Liver (tissue), 9 donors: ENCODE measurements around the gene SCP2. TPM values are rescaled to one million over a fixed set of nuclear protein-coding genes. Genes with fewer than 3 reads are reported as not detected.

Experiments used
- DNase-seq: peaks from one replicate; pipeline ENCODE4 v3.0.0-alpha.2; 2017; ENCODE audit warnings: low spot score
- H3K27ac ChIP-seq, 2 donors: one replicate each; pipeline ENCODE4 v1.7.0; 2013; ENCODE audit warnings: inconsistent platforms in 2 of 2, low read length in 2 of 2, control low read depth in 1 of 2, low read depth in 1 of 2, mild to moderate bottlenecking in 1 of 2
- H3K27me3 ChIP-seq, 4 donors: one replicate each; pipeline versions ENCODE4 v1.6.1 to v1.7.0; 2013; ENCODE audit warnings: low read length in 3 of 4, inconsistent platforms in 1 of 4, mild to moderate bottlenecking in 1 of 4, moderate library complexity in 1 of 4; ENCODE audit not compliant: control insufficient read depth in 4 of 4, insufficient read depth in 4 of 4
- H3K36me3 ChIP-seq, 4 donors: one replicate each; pipeline versions ENCODE4 v1.6.1 to v1.7.0; 2013; ENCODE audit warnings: low read length in 3 of 4, mild to moderate bottlenecking in 3 of 4, low read depth in 1 of 4, moderate library complexity in 1 of 4; ENCODE audit not compliant: control insufficient read depth in 4 of 4, insufficient read depth in 3 of 4
- H3K4me1 ChIP-seq, 4 donors: one replicate each; pipeline versions ENCODE4 v1.6.1 to v1.7.0; 2013; ENCODE audit warnings: low read length in 3 of 4, mild to moderate bottlenecking in 3 of 4, moderate library complexity in 1 of 4; ENCODE audit not compliant: control insufficient read depth in 4 of 4, insufficient read depth in 4 of 4
- H3K4me3 ChIP-seq, 3 donors: one replicate each; pipeline versions ENCODE4 v1.6.1 to v1.7.0; 2013; ENCODE audit warnings: low read length in 3 of 3, control low read depth in 1 of 3, low read depth in 1 of 3, mild to moderate bottlenecking in 1 of 3
- H3K9ac ChIP-seq, 2 donors: one replicate each; pipeline ENCODE4 v1.7.0; 2013; ENCODE audit warnings: low read length in 2 of 2, mild to moderate bottlenecking in 2 of 2, moderate library complexity in 2 of 2, control low read depth in 1 of 2, low read depth in 1 of 2
- H3K9me3 ChIP-seq, 4 donors: one replicate each; pipeline versions ENCODE4 v1.6.1 to v1.7.0; 2013; ENCODE audit warnings: low read length in 3 of 4; ENCODE audit not compliant: control insufficient read depth in 4 of 4
- CTCF ChIP-seq: fragments of 150-350 bp; IDR thresholded peaks from 2 replicates; pipeline ENCODE4 v1.5.1; 2017; ENCODE audit warnings: improper control_type of control experiment, low read depth, low read length; ENCODE audit not compliant: missing input control
- EGR1 ChIP-seq, 2 donors: IDR thresholded peaks; 2 replicates each; pipeline ENCODE4 v1.6.1; 2016 to 2018; ENCODE audit warnings: antibody characterized with exemption in 2 of 2, low read depth in 2 of 2
- FOXA1 ChIP-seq: IDR thresholded peaks from 2 replicates; pipeline ENCODE4 v1.6.1; 2016; ENCODE audit warnings: antibody characterized with exemption
- FOXA2 ChIP-seq: IDR thresholded peaks from 2 replicates; pipeline ENCODE4 v1.6.1; 2016; ENCODE audit warnings: antibody characterized with exemption
- GABPA ChIP-seq, 2 donors: IDR thresholded peaks in 1 of 2; conservative IDR thresholded peaks in 1 of 2; 2 replicates each; pipeline ENCODE4 v1.6.1; 2016; ENCODE audit warnings: antibody characterized with exemption in 2 of 2, mild to moderate bottlenecking in 1 of 2, moderate library complexity in 1 of 2
- HNF4A ChIP-seq, 2 donors: conservative IDR thresholded peaks; 2 replicates each; pipeline ENCODE4 v1.6.1; 2016; ENCODE audit warnings: antibody characterized with exemption in 2 of 2, mild to moderate bottlenecking in 2 of 2
- HNF4G ChIP-seq: IDR thresholded peaks from 2 replicates; pipeline ENCODE4 v1.6.1; 2016; ENCODE audit warnings: antibody characterized with exemption
- JUND ChIP-seq, 2 donors: IDR thresholded peaks; 2 replicates each; pipeline ENCODE4 v1.6.1; 2016; ENCODE audit warnings: antibody characterized with exemption in 2 of 2
- NR2F2 ChIP-seq: IDR thresholded peaks from 2 replicates; pipeline ENCODE4 v1.6.1; 2016; ENCODE audit warnings: antibody characterized with exemption
- RAD21 ChIP-seq, 2 donors: IDR thresholded peaks; 2 replicates each; pipeline ENCODE4 v1.6.1; 2016; ENCODE audit warnings: antibody characterized with exemption in 2 of 2, mild to moderate bottlenecking in 2 of 2
- RXRA ChIP-seq, 2 donors: IDR thresholded peaks; 2 replicates each; pipeline ENCODE4 v1.6.1; 2017 to 2018; ENCODE audit warnings: antibody characterized with exemption in 2 of 2, mild to moderate bottlenecking in 1 of 2
- SP1 ChIP-seq: IDR thresholded peaks from 2 replicates; pipeline ENCODE4 v1.6.1; 2018; ENCODE audit warnings: antibody characterized with exemption, mild to moderate bottlenecking
- TAF1 ChIP-seq: conservative IDR thresholded peaks from 2 replicates; pipeline ENCODE4 v1.6.1; 2016; ENCODE audit warnings: antibody characterized with exemption, mild to moderate bottlenecking
- YY1 ChIP-seq: IDR thresholded peaks from 2 replicates; pipeline ENCODE4 v1.6.1; 2016; ENCODE audit warnings: antibody characterized with exemption, mild to moderate bottlenecking
- ZBTB33 ChIP-seq: IDR thresholded peaks from 2 replicates; pipeline ENCODE4 v1.6.1; 2016; ENCODE audit warnings: antibody characterized with exemption
- WGBS: extraction: QIAGEN DNeasy Blood & Tissue Kit; methylation state at CpG from one replicate; pipeline ENCODE4 v1.1.7; 2013; 5-methylcytosine and 5-hydroxymethylcytosine counted together
- polyA plus RNA-seq, 2 donors: library from polyadenylated mRNA; stranded (reverse) in 1 of 2; unstranded in 1 of 2; fragments of 200-250 nt in 1 of 2; fragments of >200 nt in 1 of 2; fragmentation: Nextera tagmentation in 1 of 2; extraction: Ambion mirVana in 1 of 2; gene quantifications; one replicate each; pipeline versions ENCODE4 v1.2.1 to v1.2.3, GENCODE V29; 2013 to 2015
- total RNA-seq, 2 donors: library from RNA; depleted of rRNA; stranded (reverse); fragments of >200 nt; gene quantifications; one replicate each; pipeline ENCODE4 v1.2.3, GENCODE V29; 2014
- TF ChIP-seq, protein P1 (sequence below): IDR thresholded peaks from 2 replicates; pipeline ENCODE4 v1.6.1; 2016; ENCODE audit warnings: antibody characterized with exemption
- TF ChIP-seq, protein P2 (sequence below): IDR thresholded peaks from 2 replicates; pipeline ENCODE4 v1.6.1; 2016; ENCODE audit warnings: antibody characterized with exemption
- TF ChIP-seq, protein P3 (sequence below): IDR thresholded peaks from 2 replicates; pipeline ENCODE4 v1.6.1; 2016; ENCODE audit warnings: antibody characterized with exemption, mild to moderate bottlenecking
- donor health status: healthy.
- donor health status: healthy.
- donor health status: healthy.
- donor health status: healthy.
- donor health status: healthy.

SCP2 gene
- total and polyA plus RNA-seq, 4 donors, result 122 to 811 (median 529) TPM

GRCh38 chr1:52913537-52913936 is 13.5 kb upstream of the SCP2 start:
- no peak overlapping the region for H3K4me3 ChIP-seq
- H3K4me1 ChIP-seq, result peaks cover 17 to 78% (median 62%) of the 10 kb centered on the region in 4 donors
- no peak for DNase-seq
- H3K27me3 ChIP-seq, result no peaks in the 10 kb centered on the region
- WGBS, result 41% methylated on average over 8 of the region's 8 CpGs
- peak overlapping the region in 1 of 2 donors; percentile 57 for H3K9ac ChIP-seq
- H3K36me3 ChIP-seq, result peaks cover 0 to 4% (median 0%) of the 10 kb centered on the region in 4 donors
- no peaks in the 10 kb centered on the region for H3K9me3 ChIP-seq
- H3K27ac ChIP-seq, result peak overlapping the region; percentile 66 to 74
- TF ChIP-seq RAD21 (IDR thresholded peaks at IDR 0.05) (peak; percentile 35 to 50), CTCF (peak; percentile 19), EGR1 (IDR thresholded peaks at IDR 0.05; ENCODE audit: low read depth in 2 of 2) (no peak)

GRCh38 chr1:52914463-52914862 is 12.6 kb upstream of the SCP2 start:
- TF ChIP-seq TAF1 (no peak), FOXA1 (no peak), JUND (IDR thresholded peaks at IDR 0.05) (no peak), ZBTB33 (no peak), FOXA2 (no peak), HNF4G (no peak), GABPA (IDR thresholded peaks at IDR 0.05 in 1 of 2, conservative IDR thresholded peaks at IDR 0.05 in 1 of 2) (no peak), YY1 (no peak), NR2F2 (no peak), EGR1 (IDR thresholded peaks at IDR 0.05; ENCODE audit: low read depth in 2 of 2) (no peak), CTCF (no peak), RAD21 (IDR thresholded peaks at IDR 0.05) (no peak), RXRA (IDR thresholded peaks at IDR 0.05) (peak; percentile 35 to 61), SP1 (peak; percentile 22), HNF4A (conservative IDR thresholded peaks at IDR 0.05) (peak in 1 of 2 donors; percentile 27)
- TF ChIP-seq, protein P1, sequence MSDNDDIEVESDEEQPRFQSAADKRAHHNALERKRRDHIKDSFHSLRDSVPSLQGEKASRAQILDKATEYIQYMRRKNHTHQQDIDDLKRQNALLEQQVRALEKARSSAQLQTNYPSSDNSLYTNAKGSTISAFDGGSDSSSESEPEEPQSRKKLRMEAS, result no peak
- TF ChIP-seq, protein P2, sequence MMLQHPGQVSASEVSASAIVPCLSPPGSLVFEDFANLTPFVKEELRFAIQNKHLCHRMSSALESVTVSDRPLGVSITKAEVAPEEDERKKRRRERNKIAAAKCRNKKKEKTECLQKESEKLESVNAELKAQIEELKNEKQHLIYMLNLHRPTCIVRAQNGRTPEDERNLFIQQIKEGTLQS, result no peak
- TF ChIP-seq, protein P3, sequence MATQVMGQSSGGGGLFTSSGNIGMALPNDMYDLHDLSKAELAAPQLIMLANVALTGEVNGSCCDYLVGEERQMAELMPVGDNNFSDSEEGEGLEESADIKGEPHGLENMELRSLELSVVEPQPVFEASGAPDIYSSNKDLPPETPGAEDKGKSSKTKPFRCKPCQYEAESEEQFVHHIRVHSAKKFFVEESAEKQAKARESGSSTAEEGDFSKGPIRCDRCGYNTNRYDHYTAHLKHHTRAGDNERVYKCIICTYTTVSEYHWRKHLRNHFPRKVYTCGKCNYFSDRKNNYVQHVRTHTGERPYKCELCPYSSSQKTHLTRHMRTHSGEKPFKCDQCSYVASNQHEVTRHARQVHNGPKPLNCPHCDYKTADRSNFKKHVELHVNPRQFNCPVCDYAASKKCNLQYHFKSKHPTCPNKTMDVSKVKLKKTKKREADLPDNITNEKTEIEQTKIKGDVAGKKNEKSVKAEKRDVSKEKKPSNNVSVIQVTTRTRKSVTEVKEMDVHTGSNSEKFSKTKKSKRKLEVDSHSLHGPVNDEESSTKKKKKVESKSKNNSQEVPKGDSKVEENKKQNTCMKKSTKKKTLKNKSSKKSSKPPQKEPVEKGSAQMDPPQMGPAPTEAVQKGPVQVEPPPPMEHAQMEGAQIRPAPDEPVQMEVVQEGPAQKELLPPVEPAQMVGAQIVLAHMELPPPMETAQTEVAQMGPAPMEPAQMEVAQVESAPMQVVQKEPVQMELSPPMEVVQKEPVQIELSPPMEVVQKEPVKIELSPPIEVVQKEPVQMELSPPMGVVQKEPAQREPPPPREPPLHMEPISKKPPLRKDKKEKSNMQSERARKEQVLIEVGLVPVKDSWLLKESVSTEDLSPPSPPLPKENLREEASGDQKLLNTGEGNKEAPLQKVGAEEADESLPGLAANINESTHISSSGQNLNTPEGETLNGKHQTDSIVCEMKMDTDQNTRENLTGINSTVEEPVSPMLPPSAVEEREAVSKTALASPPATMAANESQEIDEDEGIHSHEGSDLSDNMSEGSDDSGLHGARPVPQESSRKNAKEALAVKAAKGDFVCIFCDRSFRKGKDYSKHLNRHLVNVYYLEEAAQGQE, result no peak
- WGBS, result 65% methylated on average over 5 of the region's 5 CpGs
- Histone ChIP-seq H3K9ac (no peak overlapping the region), H3K27me3 (no peaks in the 10 kb centered on the region), H3K27ac (peak overlapping the region; percentile 73), H3K4me1 (peaks cover 17 to 78% (median 66%) of the 10 kb centered on the region in 4 donors), H3K36me3 (peaks cover 0 to 3% (median 0%) of the 10 kb centered on the region in 4 donors), H3K4me3 (no peak overlapping the region), H3K9me3 (no peaks in the 10 kb centered on the region)
- no peak for DNase-seq
